HepG2 (cell line): ENCODE results near the gene TMEM87A. TPM values are rescaled to one million over a fixed set of nuclear protein-coding genes. Genes with fewer than 3 reads are reported as not detected.

ENCODE experiments used
- ARNT2 ChIP-seq: sonication (generic); formaldehyde crosslinking; IDR thresholded peaks from 2 replicates; pipeline ENCODE4 v1.8.0; 2022; ENCODE audit warnings: mild to moderate bottlenecking, low read depth, missing genetic modification reagents, moderate library complexity
- ATF1 ChIP-seq: IDR thresholded peaks from 2 replicates; pipeline ENCODE4 v1.6.1; 2016; ENCODE audit warnings: mild to moderate bottlenecking, control low read depth
- ATF6 ChIP-seq: sonication (generic); formaldehyde crosslinking; conservative IDR thresholded peaks from 2 replicates; pipeline ENCODE4 v1.4.0; 2020; ENCODE audit warnings: missing genetic modification reagents
- ATM ChIP-seq: fragments of 450-650 bp; IDR thresholded peaks from 2 replicates; pipeline ENCODE4 v1.7.1; 2017; ENCODE audit warnings: mild to moderate bottlenecking, borderline replicate concordance
- BCL6 ChIP-seq: IDR thresholded peaks from 2 replicates; pipeline ENCODE4 v1.6.1; 2016; ENCODE audit warnings: missing genetic modification reagents, missing compliant biosample characterization
- CCDC6 ChIP-seq: sonication (generic); formaldehyde crosslinking; IDR thresholded peaks from 2 replicates; pipeline ENCODE4 v1.8.1; 2022; ENCODE audit warnings: mild to moderate bottlenecking, missing genetic modification reagents, moderate library complexity
- CHD2 ChIP-seq: IDR thresholded peaks from 2 replicates; pipeline ENCODE4 v1.6.1; 2011; ENCODE audit warnings: low read depth, low read length, improper control_type of control experiment
- HBP1 ChIP-seq: IDR thresholded peaks from 2 replicates; pipeline ENCODE4 v1.6.1; 2016; ENCODE audit warnings: low read depth, control low read depth
- MYC ChIP-seq: sonication (generic); formaldehyde crosslinking; IDR thresholded peaks from 2 replicates; pipeline ENCODE4 v1.9.0; 2021; ENCODE audit warnings: missing genetic modification reagents, borderline replicate concordance
- MYNN ChIP-seq: sonication (generic); formaldehyde crosslinking; IDR thresholded peaks from 2 replicates; pipeline ENCODE4 v1.4.0; 2020; ENCODE audit warnings: mild to moderate bottlenecking, low read depth, missing genetic modification reagents
- NFE2L2 ChIP-seq: fragments of 150-350 bp; IDR thresholded peaks from 2 replicates; pipeline ENCODE4 v1.6.1; 2014; ENCODE audit warnings: low read length
- NFKB2 ChIP-seq: sonication (generic); formaldehyde crosslinking; IDR thresholded peaks from 2 replicates; pipeline ENCODE4 v1.4.0; 2020; ENCODE audit warnings: missing genetic modification reagents, borderline replicate concordance
- NFRKB ChIP-seq: fragments of 450-650 bp; IDR thresholded peaks from 2 replicates; pipeline ENCODE4 v1.6.1; 2017
- RAD21 ChIP-seq: fragments of 450-650 bp; formaldehyde crosslinking; IDR thresholded peaks from 2 replicates; pipeline ENCODE4 v1.5.0; 2020; ENCODE audit warnings: mild to moderate bottlenecking
- RELA ChIP-seq: sonication (generic); formaldehyde crosslinking; IDR thresholded peaks from 2 replicates; pipeline ENCODE4 v1.4.0; 2020; ENCODE audit warnings: missing genetic modification reagents
- REPIN1 ChIP-seq: sonication (generic); formaldehyde crosslinking; IDR thresholded peaks from 2 replicates; pipeline ENCODE4 v1.8.0; 2022; ENCODE audit warnings: missing genetic modification reagents, low read depth, mild to moderate bottlenecking, borderline replicate concordance
- SIX1 ChIP-seq: sonication (generic); formaldehyde crosslinking; IDR thresholded peaks from 2 replicates; pipeline ENCODE4 v1.4.0; 2020; ENCODE audit warnings: missing genetic modification reagents, borderline replicate concordance
- STAT5B ChIP-seq: sonication (generic); formaldehyde crosslinking; IDR thresholded peaks from 2 replicates; pipeline ENCODE4 v1.4.0; 2020; ENCODE audit warnings: missing genetic modification reagents
- TBL1XR1 ChIP-seq: fragments of 150-350 bp; IDR thresholded peaks from 2 replicates; pipeline ENCODE4 v1.6.1; 2014; ENCODE audit warnings: borderline replicate concordance, low read length; ENCODE audit not compliant: partially characterized antibody
- THYN1 ChIP-seq: sonication (generic); formaldehyde crosslinking; IDR thresholded peaks from 2 replicates; pipeline ENCODE4 v1.8.1; 2023; ENCODE audit warnings: low read depth, mild to moderate bottlenecking, moderate library complexity, missing genetic modification reagents, borderline replicate concordance
- ZBTB38 ChIP-seq: sonication (generic); formaldehyde crosslinking; IDR thresholded peaks from 2 replicates; pipeline ENCODE4 v1.5.1; 2020; ENCODE audit warnings: mild to moderate bottlenecking, missing genetic modification reagents
- ZBTB43 ChIP-seq: sonication (generic); formaldehyde crosslinking; conservative IDR thresholded peaks from 2 replicates; pipeline ENCODE4 v1.4.0; 2020; ENCODE audit warnings: missing genetic modification reagents
- ZNF234 ChIP-seq: sonication (generic); formaldehyde crosslinking; conservative IDR thresholded peaks from 2 replicates; pipeline ENCODE4 v1.5.1; 2020; ENCODE audit warnings: mild to moderate bottlenecking, missing genetic modification reagents
- ZNF331 ChIP-seq: sonication (generic); formaldehyde crosslinking; IDR thresholded peaks from 2 replicates; pipeline ENCODE4 v1.4.0; 2020; ENCODE audit warnings: missing genetic modification reagents
- ZNF576 ChIP-seq: sonication (generic); formaldehyde crosslinking; IDR thresholded peaks from 2 replicates; pipeline ENCODE4 v1.4.0; 2020; ENCODE audit warnings: mild to moderate bottlenecking, missing genetic modification reagents
- ZNF644 ChIP-seq: IDR thresholded peaks from 2 replicates; pipeline ENCODE4 v1.6.1; 2016; ENCODE audit warnings: low read depth
- ZZZ3 ChIP-seq: sonication (generic); formaldehyde crosslinking; IDR thresholded peaks from 2 replicates; pipeline ENCODE4 v1.4.0; 2020; ENCODE audit warnings: missing genetic modification reagents, mild to moderate bottlenecking, borderline replicate concordance
- polyA plus RNA-seq, 8 experiments: library from polyadenylated mRNA; depleted of rRNA in 3 of 8; stranded (reverse) in 7 of 8; unstranded in 1 of 8; fragments of >200 nt; fragmentation: Illumina TruSeq in 4 of 8; extraction: Trizol in 4 of 8; gene quantifications; 2 replicates each; pipeline versions ENCODE4 v1.2.1 to v1.2.3, GENCODE V29; 2011 to 2016; ENCODE audit warnings: low read depth in 4 of 8, missing spikeins in 1 of 8, mixed read lengths in 1 of 8; ENCODE audit not compliant: insufficient read depth in 1 of 8
- total RNA-seq, 5 experiments: library from RNA; depleted of rRNA; stranded (reverse); fragments of >200 nt; fragmentation: Illumina TruSeq; extraction: Trizol; gene quantifications; 2 replicates each; pipeline ENCODE4 v1.2.3, GENCODE V29; 2016; ENCODE audit warnings: low read depth in 1 of 5

TMEM87A gene
- total and polyA plus RNA-seq, 2 of the 13 experiments (the other 11 are each of a cell fraction or from before 2014, with no cell fraction given) = 20.2 to 42.8 TPM

- TF ChIP-seq THYN1 (CRISPR knock-in tag) (no peak), ZNF331 (CRISPR knock-in tag) (no peak), NFRKB (no peak), CCDC6 (no peak), ATF1 (CRISPR knock-in tag) (no peak), RELA (CRISPR knock-in tag) (no peak), ZNF576 (CRISPR knock-in tag) (no peak), ZBTB43 (CRISPR knock-in tag) (no peak), ZZZ3 (CRISPR knock-in tag) (no peak), ZNF644 (CRISPR knock-in tag) (peak; percentile 87), HBP1 (CRISPR knock-in tag) (no peak), ATM (no peak), MYNN (CRISPR knock-in tag) (no peak), REPIN1 (CRISPR knock-in tag) (no peak), BCL6 (CRISPR knock-in tag) (no peak), ZBTB38 (CRISPR knock-in tag) (peak; percentile 63; the same call in 1 of the 2 replicates), TBL1XR1 (no peak), CHD2 (no peak), ARNT2 (CRISPR knock-in tag) (no peak), RAD21 (CRISPR knock-in tag) (no peak), NFE2L2 (no peak), NFKB2 (CRISPR knock-in tag) (no peak), MYC (CRISPR knock-in tag) (no peak), ATF6 (CRISPR knock-in tag) (no peak), SIX1 (CRISPR knock-in tag) (no peak), ZNF234 (CRISPR knock-in tag) (no peak), STAT5B (CRISPR knock-in tag) (no peak)
Observed at GRCh38 chr15:42226648-42227047, 46.6 kb downstream of the TMEM87A start (continued).
